ENCODE data around the gene CRYBG3. TPM values are rescaled to one million over a fixed set of nuclear protein-coding genes. Genes with fewer than 3 reads are reported as not detected.

Gene CRYBG3
- polyA plus RNA-seq, 1 donor: 23.3 TPM

DNA sequence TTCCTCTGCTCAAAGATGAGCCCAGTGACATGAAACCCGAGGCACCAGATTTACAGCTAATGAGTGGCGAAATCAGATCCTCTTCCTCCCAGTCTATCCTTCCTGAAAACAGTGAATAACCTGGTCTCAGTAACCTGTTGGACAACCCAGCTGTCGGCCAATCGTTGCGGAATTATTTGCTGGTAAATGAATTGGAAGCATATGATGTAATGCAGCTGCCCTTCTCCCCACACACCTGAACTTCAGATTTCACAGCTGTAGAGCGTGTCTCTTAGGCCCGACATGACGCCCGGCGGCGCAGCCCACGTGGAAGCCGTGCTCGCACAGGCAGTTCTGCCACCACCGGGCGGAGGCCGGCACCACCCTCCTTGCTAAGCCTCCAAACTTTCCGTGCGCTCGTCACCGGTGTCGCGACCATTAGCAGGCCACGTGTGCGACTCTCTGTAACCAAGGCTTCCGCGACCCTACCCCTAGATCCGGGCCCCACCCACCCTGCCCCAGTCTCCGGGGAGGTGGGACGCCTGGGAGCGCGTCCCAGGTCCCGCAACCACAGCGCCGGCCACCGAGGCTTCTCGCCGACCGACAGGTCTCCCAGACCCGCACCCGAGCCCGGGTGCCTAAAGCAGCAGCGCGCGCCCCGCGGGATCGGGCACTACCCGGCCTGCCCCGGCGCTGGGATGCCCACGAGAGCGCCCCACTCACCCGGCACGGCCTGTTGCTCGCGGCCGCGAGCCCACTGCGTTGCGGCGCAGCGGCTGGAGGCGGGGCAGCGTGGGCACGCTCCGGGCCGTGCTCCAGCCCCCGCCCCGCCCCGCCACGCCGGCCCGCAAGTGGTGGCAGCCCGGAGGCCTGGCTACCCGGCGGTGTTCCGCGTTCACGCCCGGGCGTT lies 150.1 kb downstream of the CRYBG3 start, which contains the start of gene RIOX2:
RIOX2 (minus strand) TSS at position 753 of the 889 bp plus-strand sequence. CDS start 4,838 bp downstream, outside the sequence.
- DNase-seq (ENCODE audit: low read depth): no peak

DNA sequence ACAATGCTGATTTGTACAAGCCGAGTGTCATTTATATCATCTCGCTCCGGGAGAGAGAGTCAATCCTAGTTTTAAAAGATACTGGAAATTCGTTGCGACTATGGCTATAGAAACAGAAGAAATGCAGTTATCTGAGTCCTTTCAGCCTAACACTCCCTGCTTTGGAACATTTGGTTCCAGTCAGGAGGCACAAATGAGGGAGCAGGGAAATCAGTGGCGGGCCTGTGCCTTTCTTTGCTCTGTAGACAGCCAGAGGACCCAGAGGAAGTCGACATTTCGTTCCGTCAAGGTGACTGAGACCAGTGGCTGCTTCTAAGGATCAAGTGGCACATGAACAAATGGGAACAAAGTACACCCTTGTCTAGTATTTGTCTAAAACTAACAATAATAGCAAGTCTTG lies 151.2 kb downstream of the CRYBG3 start:
- DNase-seq (ENCODE audit: low read depth): no peak

DNA sequence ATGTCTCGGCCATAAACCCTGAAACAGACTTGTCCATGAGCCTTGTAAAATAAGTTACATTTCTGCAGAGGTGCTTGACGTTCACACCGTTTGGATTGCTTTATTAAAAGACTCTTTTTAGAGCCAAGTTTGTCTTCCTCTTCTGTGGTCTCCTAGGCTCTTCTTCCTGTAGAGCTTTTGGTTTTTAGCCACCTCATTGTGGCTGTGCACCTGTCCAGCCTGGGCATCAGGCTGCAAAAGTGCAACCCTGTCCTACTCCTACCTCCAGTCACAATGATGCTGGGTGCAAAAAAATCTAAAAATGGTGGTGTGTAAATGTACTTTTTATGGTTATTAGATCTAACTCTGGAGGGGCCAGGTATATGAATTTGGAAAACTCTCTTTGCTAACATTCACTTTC lies 153.2 kb downstream of the CRYBG3 start:
- DNase-seq (ENCODE audit: low read depth): no peak

DNA sequence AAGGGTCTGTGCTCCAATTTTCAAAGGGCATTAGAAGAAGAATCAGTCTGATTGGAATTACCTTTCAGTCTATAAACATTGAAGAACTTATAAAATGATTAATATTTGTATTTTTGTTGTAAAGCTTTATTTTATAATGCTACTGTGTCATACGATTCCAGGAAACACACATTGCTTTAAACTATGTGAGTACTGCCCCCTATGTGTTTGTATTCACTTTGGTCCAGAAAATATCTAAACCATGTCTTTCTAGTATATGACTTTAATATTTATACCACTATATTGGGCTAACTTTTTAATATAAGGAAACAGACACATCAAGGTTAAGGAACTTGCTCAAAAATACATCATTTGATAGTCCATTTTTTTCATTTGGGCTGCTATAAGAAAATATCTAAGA lies 153.7 kb downstream of the CRYBG3 start:
- no peak for DNase-seq (ENCODE audit: low read depth)

DNA sequence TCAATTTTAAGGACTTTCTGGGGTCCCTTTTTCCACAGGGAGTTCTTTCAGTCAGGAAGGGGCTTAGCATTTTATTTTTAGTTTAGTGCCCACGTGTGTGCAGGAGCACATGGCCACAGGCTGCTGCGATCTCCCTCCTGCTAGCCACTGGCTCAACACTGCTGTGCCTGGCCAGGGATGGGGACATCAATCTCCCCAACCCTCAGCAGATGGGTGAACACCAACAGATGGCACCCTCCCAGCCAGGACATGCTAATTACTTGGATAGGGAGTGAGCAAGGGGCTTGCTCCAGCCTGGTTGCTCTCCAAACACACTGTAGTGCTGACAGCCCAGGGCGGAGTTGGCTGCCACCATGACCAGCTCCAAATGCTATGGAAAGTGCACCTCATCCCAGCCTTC lies 157.8 kb downstream of the CRYBG3 start:
- DNase-seq (ENCODE audit: low read depth): no peak

DNA sequence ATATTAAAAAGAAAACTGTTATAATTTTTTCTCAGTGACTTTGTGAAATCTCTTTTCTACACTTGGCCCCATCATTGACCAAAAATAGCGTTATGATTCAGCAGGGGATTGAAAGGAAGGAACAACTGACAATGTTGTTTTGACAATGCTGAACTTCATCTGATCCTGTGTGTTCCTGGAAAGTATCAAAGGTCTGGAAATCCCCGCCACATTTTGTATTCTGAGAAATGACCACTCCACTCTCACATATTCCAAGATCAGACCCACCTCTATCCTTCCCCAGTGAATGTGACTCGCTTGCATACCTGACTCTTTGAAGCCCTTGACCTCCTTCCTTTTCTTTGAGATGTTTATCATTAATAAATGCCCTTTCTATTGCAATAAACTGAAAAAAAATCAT lies 160.1 kb downstream of the CRYBG3 start:
- DNase-seq (ENCODE audit: low read depth): no peak

DNA sequence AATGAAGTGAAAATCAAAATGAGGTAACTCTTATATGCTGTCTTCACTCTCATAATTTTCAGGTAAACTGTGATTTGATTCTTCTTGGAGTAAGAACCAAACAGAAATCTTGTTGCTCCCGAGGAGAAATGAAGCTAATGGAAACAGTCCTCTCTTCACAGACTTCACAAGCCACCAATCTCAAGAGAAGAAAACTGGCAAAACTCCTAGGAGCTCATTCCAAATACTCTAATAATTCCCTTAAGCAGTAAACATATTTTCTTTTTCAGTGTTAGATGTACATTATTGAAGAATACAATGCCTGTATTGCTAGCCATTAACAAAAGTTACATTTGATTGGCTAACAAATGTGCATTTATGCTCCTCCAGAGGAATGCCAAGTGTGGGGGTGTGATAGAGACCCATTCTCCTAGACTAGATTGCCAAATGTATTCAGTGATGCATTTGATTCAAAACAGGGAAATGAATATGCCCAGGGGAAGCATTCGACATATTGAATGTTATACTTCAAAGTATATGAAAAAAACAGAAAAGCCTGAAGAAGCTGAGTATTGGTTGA lies 162.2 kb downstream of the CRYBG3 start:
- peak; percentile 81 for DNase-seq (ENCODE audit: low read depth)

DNA sequence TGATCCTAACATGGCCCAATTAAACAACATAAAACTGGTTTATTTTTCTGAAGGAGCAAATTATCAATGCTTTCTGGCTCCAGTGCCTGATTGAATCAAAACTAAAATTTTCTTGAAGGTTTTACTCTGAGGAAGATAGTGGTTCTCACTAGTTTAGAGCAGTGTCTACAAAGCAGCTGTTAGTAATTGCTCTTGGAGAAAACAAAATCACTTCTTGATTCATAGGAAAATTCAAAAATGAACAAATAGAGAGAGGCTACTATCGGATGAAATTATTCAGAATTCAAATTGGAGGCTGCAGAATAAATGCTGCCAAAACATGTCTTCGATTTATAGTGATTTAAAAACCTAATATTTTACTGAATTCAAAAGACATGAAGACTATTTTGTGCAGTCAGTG lies 165.5 kb downstream of the CRYBG3 start:
- DNase-seq (ENCODE audit: low read depth): no peak

DNA sequence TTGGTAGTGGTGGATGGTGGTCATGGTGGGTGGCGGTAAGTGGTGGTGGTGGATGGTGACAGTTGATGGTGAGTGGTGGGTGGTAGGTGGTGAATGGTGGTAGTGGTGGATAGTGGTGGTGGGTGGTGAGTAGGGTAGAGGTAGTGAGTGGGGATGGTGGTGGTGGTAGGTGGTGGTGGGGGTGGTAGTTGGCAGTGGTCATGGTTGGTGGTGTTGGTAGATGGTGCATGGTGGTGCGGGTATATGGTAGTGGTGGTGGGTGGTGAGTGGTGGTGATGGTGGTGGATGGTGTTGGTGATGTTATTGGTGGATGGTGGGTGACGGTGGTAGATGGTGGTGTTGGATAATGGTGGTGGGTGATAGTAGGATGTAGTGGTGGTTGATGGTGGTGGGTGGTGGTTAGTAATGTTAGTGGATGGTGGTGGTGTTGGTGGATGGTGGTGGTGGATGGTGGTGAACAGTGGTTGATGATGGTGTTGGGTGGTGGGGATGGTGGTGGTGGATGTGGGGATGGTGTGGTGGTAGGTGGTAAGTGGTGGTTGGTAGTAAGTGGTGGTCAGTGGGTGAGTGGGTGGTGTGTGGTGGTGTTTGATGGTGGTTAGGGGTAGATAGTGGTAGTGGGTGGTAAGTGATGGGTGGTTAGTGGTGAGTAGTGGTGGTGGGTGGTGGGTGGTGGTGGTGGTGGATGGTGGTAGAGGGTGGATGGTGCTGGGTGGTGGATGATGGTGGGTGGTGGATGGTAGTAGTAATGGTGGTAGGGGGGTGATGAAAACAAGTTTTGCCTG lies 167.2 kb downstream of the CRYBG3 start:
- no peak for DNase-seq (ENCODE audit: low read depth)

DNA sequence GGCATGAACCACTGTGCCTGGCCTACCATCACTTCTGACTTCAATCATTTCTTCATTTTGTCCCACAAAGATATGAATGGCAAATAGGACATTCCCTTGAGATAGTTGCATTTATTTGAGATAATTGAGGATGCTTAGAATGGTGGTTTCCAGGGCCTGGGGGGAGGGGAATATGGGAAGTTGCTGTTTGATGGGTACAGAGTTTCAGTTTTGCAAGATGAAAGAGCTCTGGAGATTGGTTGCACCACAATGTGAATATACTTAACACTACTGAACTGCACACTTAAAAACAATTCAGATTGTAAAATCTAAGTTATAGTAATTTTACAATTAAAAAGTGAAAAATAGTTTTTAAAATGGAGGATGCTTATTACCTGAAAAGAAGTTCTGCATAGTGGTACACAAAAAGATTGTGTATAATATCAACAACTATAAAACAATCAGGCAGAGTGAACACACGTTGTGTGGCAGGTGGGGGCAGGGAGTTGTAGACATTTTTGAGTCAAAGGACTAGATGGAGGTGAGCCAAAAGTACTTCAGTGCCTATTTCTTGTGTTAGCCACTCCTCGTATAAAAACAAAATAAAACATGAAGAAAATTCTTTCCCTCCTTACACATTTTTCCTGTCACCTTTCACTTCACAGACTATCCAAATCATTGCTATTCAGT lies 168.9 kb downstream of the CRYBG3 start:
- DNase-seq (ENCODE audit: low read depth): no peak

DNA sequence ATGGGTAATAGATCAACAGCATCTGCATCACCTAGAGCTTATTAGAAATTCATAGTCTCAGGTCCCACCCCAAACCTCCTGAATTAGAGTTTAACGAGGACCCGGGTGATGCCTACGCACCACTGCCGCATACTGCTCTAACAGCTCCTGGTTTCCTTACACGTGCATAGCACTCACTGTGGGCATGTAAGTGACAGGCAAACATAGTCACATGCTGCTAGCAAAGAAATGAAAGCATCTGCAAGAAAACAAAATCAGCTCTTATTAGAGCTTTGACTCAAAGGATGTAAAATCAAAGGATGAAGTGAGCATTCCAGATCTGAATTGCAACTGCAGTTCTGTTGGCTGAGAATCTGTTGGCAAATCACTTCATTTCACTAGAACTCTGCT lies 169.5 kb downstream of the CRYBG3 start:
- no peak for DNase-seq (ENCODE audit: low read depth)

DNA sequence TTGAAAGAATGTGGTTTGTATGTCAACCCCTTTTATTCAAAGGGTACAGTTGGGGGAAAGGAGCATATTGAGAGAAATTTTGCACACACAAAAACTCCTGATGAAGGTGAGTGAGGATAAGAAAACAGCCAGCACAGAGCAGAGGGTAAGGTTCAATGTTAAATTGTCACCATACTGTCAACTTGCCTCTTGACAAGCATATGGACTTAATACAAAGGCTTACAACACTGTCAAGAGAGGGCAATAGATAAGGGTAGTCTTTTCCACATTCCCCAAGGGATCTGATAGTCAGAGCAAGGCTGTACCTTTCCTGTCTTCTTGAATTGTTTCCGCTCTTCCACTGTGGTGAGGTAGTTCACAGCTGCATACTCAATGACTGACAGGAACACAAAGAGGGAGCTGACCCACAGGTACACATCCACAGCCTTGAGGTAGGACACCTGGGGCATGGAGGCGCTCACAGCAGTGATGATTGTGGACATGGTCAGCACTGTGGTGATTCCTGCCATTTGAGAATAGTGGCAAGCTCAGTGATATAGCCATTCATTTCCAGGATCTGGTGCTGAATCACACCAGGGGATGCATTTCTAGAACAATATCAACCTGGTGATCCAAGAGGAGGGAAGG lies 170.8 kb downstream of the CRYBG3 start:
- DNase-seq (ENCODE audit: low read depth): no peak

DNA sequence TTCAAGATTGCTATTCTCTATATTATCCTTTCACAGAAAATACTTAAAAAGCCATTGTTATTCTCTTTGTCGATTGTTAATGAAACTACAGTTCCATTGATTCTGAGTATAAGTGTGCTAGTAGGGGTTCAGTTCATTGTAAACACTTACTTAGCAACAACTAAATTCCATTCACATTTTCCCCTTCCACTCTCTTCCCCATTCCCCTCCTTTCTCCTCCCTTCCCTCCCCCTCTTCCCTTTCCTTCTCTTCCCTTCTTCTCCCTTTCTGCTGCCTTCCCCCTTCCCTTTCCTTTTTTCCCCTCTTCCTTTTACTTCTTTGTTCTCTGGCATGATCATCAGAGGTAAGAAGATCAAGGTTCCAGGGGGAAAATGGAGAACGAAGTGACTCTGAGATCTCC lies 171.7 kb downstream of the CRYBG3 start:
- DNase-seq (ENCODE audit: low read depth): no peak

DNA sequence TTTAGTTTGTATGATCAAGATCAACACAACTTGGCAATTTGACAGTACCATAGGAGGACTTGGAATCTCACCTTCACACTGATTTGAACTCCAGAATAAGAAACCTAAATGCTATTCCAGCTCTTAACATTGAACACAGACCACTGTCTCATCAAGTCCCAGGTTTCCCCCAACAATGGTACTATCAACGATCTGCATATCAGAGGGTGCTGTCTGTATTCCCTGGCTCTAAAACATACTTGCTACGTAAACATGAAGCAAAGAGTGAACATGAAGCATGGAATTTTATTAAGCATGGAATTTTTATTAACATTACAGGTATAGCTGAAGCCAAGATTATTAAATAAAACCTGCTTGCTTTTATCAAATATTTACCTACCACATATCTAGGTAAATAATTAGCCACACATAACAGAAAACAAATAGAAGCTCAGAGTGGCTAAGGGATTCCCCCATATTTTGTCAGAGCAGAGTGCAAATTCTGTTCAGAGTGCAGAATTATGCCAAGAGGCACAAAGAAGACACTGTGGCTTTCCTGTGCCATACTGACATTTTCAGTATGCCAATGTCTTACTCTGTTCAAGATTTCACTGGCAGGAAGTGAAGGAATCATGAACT lies 172.6 kb downstream of the CRYBG3 start:
- no peak for DNase-seq (ENCODE audit: low read depth)

Other genes with a start within 250 kb of the CRYBG3 start
- gene ARL6, start 57.3 kb upstream of the CRYBG3 start, polyA plus RNA-seq (ENCODE audit: insufficient read length): 6.4 TPM
- gene RIOX2, start 150.4 kb downstream of the CRYBG3 start, polyA plus RNA-seq (ENCODE audit: insufficient read length): 38.2 TPM
- not detected for gene GABRR3, start 213.3 kb downstream of the CRYBG3 start, polyA plus RNA-seq (ENCODE audit: insufficient read length)

Measured in forelimb muscle (tissue), 1 donor.